Measurements from ENCODE around the gene PARD3B. TPM values are rescaled to one million over a fixed set of nuclear protein-coding genes. Genes with fewer than 3 reads are reported as not detected.

The PARD3B gene
- total RNA-seq, 1 donor from 2014 or later = 29.7 TPM

DNA sequence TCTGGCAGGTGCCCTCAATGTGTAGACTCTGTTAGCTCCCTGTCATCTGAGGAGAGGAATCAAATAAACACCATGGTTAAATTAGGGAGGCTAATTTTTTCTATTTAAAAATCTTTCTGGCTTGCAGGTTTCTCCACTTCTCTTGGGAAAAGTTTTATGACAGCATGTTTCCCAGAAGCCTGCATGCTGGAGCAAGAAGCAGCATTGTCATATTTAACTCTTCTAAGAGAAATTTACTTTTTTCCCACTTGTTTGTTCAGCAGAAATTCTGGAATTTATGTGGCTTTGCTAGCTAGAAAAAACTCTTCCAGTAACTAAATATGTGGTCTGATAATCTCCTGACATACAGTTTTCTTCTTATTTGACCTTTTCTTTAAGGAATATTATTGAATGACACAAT, 230.5 kb downstream of the PARD3B start:
- H3K27me3 Mint-ChIP-seq = no peaks in the 10 kb centered on the region
- no peak overlapping the region for H3K4me3 Mint-ChIP-seq (ENCODE audit: low read depth)
- H3K27ac Mint-ChIP-seq = peak overlapping the region; percentile 44
- H3K9me3 Mint-ChIP-seq (ENCODE audit: low read depth) = no peaks in the 10 kb centered on the region
- TF ChIP-seq, protein P1, sequence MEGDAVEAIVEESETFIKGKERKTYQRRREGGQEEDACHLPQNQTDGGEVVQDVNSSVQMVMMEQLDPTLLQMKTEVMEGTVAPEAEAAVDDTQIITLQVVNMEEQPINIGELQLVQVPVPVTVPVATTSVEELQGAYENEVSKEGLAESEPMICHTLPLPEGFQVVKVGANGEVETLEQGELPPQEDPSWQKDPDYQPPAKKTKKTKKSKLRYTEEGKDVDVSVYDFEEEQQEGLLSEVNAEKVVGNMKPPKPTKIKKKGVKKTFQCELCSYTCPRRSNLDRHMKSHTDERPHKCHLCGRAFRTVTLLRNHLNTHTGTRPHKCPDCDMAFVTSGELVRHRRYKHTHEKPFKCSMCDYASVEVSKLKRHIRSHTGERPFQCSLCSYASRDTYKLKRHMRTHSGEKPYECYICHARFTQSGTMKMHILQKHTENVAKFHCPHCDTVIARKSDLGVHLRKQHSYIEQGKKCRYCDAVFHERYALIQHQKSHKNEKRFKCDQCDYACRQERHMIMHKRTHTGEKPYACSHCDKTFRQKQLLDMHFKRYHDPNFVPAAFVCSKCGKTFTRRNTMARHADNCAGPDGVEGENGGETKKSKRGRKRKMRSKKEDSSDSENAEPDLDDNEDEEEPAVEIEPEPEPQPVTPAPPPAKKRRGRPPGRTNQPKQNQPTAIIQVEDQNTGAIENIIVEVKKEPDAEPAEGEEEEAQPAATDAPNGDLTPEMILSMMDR (IDR thresholded peaks at IDR 0.05; ENCODE audit: unreplicated experiment) = no peak
- DNase-seq (ENCODE audit: low spot score, unreplicated experiment) = no peak
- H3K36me3 Mint-ChIP-seq (ENCODE audit: insufficient read depth) = no peaks in the 10 kb centered on the region
- peaks cover 24% of the 10 kb centered on the region for H3K4me1 Mint-ChIP-seq (ENCODE audit: low read depth)

DNA sequence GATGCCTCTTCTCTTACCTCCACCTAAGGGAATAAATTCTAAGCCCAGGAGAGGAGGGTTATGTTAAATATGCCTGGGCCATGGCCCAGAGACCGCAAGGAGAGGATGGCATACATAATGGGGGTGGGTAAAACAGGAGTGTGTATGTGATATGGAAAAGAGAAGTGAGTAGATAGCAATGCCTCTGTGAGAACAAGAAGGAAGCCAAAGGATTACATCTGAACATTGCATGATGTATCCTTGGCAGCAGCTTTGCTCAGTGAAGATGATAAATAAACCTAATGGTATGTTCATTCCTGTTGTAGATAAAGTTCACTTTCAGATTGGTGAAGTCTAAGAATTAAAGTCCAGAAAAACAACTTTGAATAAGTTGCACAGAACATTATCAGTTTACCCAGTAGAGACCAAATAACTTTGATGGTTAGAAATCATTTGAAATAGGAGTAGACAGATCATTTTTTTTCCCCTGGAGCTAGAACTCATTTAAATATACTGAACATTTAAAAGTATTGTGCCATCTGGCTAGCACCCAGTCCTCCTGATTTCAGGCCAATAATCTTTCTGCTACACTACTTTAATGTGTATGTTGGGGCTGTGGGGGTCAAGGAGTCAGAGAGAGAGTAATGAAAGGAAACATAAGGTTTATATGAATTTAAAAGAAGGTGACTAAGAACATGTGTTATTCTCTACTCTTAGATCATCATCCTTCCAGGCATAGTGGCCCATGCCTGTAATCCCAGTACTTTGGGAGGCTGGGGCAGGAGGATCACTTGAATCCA, 231.7 kb downstream of the PARD3B start:
- H3K4me3 Mint-ChIP-seq (ENCODE audit: low read depth) = no peak overlapping the region
- TF ChIP-seq, protein P1 (IDR thresholded peaks at IDR 0.05; ENCODE audit: unreplicated experiment) = no peak
- peaks cover 20% of the 10 kb centered on the region for H3K4me1 Mint-ChIP-seq (ENCODE audit: low read depth)
- DNase-seq (ENCODE audit: low spot score, unreplicated experiment) = no peak
- no peaks in the 10 kb centered on the region for H3K9me3 Mint-ChIP-seq (ENCODE audit: low read depth)
- H3K27me3 Mint-ChIP-seq = no peaks in the 10 kb centered on the region
- no peak overlapping the region for H3K27ac Mint-ChIP-seq
- no peaks in the 10 kb centered on the region for H3K36me3 Mint-ChIP-seq (ENCODE audit: insufficient read depth)

DNA sequence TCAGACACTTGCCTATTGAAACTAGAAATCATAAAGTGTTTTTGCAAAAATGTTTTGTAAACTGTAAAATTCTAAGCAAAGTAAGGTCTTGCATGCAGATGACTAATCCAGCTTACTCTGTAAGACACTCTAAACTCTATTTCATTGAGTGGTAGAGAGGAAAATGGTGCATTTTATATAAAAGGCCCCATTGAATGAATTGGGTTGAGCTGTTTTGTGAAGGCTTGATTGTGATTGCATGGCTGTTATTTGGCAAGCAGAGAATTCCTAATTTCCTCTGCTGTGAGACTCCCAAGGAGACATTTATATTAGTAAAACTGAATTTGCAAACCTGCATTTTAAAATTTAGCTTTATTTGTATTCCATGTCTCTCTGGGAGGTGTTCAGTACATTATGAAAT, 234.5 kb downstream of the PARD3B start:
- no peak overlapping the region for H3K4me3 Mint-ChIP-seq (ENCODE audit: low read depth)
- no peaks in the 10 kb centered on the region for H3K36me3 Mint-ChIP-seq (ENCODE audit: insufficient read depth)
- H3K4me1 Mint-ChIP-seq (ENCODE audit: low read depth) = peaks cover 9% of the 10 kb centered on the region
- no peak for DNase-seq (ENCODE audit: low spot score, unreplicated experiment)
- TF ChIP-seq, protein P1 (IDR thresholded peaks at IDR 0.05; ENCODE audit: unreplicated experiment) = no peak
- H3K27me3 Mint-ChIP-seq = no peaks in the 10 kb centered on the region
- no peak overlapping the region for H3K27ac Mint-ChIP-seq
- H3K9me3 Mint-ChIP-seq (ENCODE audit: low read depth) = no peaks in the 10 kb centered on the region

DNA sequence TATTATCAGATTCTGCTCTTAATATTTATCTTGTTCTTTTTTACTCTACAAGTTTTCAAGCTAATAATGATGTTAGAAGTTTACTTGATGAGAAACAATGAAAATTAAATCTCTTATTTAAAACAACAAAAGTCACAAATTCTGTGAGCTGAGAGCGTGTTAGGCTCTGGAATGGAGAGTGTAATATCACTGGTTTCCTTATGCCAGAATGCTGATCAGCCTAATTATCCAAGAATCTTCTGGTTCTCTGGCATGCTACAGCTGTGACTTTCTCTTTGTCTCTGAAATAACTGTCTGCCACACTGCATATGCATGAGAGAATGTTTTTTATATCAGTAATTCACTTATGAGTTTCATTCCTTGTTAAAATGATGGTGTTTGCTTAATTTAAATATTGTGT, 236.7 kb downstream of the PARD3B start:
- Mint-ChIP-seq H3K36me3 (ENCODE audit: insufficient read depth) (no peaks in the 10 kb centered on the region), H3K27me3 (no peaks in the 10 kb centered on the region), H3K4me3 (ENCODE audit: low read depth) (no peak overlapping the region), H3K4me1 (ENCODE audit: low read depth) (peaks cover 5% of the 10 kb centered on the region), H3K27ac (no peak overlapping the region), H3K9me3 (ENCODE audit: low read depth) (no peaks in the 10 kb centered on the region)
- DNase-seq (ENCODE audit: low spot score, unreplicated experiment) = no peak
- TF ChIP-seq, protein P1 (IDR thresholded peaks at IDR 0.05; ENCODE audit: unreplicated experiment) = no peak

DNA sequence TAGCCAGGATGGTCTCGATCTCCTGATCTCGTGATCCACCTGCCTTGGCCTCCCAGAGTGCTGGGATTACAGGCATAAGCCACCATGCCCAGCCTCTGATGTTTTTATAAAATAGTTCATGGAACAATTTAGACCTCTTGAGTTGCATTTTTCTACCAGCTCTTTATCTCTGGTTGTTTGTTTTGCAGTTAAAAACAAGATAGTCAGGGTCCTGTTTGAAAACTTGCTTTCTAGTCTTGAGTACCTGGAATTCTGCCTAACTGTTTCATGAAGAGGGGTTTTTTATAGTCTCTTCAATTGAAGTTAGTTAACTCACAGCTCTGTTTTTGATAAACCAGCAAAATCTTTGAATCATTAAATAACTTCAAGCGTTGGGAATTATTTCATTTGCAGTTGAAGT, 244.8 kb downstream of the PARD3B start:
- TF ChIP-seq, protein P1 (IDR thresholded peaks at IDR 0.05; ENCODE audit: unreplicated experiment) = no peak
- DNase-seq (ENCODE audit: low spot score, unreplicated experiment) = no peak
- Mint-ChIP-seq H3K27me3 (no peaks in the 10 kb centered on the region), H3K4me3 (ENCODE audit: low read depth) (no peak overlapping the region), H3K4me1 (ENCODE audit: low read depth) (peaks cover 6% of the 10 kb centered on the region), H3K27ac (peak overlapping the region; percentile 64), H3K9me3 (ENCODE audit: low read depth) (no peaks in the 10 kb centered on the region), H3K36me3 (ENCODE audit: insufficient read depth) (no peaks in the 10 kb centered on the region)

Data from progenitor cell of endocrine pancreas (in vitro differentiated cells).